Prostate gland (tissue), 2 donors: ENCODE measurements around the gene KRTAP4-11. TPM values are rescaled to one million over a fixed set of nuclear protein-coding genes. Genes with fewer than 3 reads are reported as not detected.

ENCODE experiments used
- DNase-seq: peaks from one replicate; pipeline ENCODE4 v3.0.0-alpha.2; 2019; ENCODE audit warnings: low spot score
- H3K27ac ChIP-seq, 2 donors: fragments of 200-600 bp; sonication (generic); 2 replicates each; pipeline ENCODE4 v1.5.1; 2017 to 2019
- H3K27me3 ChIP-seq: fragments of 200-600 bp; sonication (generic); replicated peaks from 2 replicates; pipeline ENCODE4 v1.5.1; 2019; ENCODE audit not compliant: insufficient read depth
- H3K36me3 ChIP-seq, 2 donors: fragments of 200-600 bp; sonication (generic); 1 replicate in 1 of 2; 2 replicates in 1 of 2; pipeline versions ENCODE4 v1.5.1 to v1.8.1; 2017 to 2019
- H3K4me1 ChIP-seq: fragments of 200-600 bp; sonication (generic); replicated peaks from 2 replicates; pipeline ENCODE4 v1.5.1; 2019
- H3K4me3 ChIP-seq, 2 donors: fragments of 200-600 bp; sonication (generic); 2 replicates each; pipeline ENCODE4 v1.5.1; 2017 to 2019
- H3K9me3 ChIP-seq: fragments of 200-600 bp; sonication (generic); 2 replicates; pipeline ENCODE4 v1.5.1; 2017
- CTCF ChIP-seq, 4 experiments: fragments of 200-600 bp in 2 of 4; fragments of 450-650 bp in 2 of 4; sonication (generic) in 2 of 4; IDR thresholded peaks; 1 replicate in 3 of 4; 2 replicates in 1 of 4; pipeline ENCODE4 v1.5.1; 2016 to 2019; ENCODE audit warnings: antibody characterized with exemption in 4 of 4, mild to moderate bottlenecking in 2 of 4, moderate library complexity in 2 of 4
- POLR2A ChIP-seq: fragments of 450-650 bp; IDR thresholded peaks from one replicate; pipeline ENCODE4 v1.6.1; 2016; ENCODE audit warnings: antibody characterized with exemption, mild to moderate bottlenecking
- POLR2AphosphoS5 ChIP-seq: sonication (generic); formaldehyde crosslinking; IDR thresholded peaks from one replicate; pipeline ENCODE4 v1.6.1; 2017; ENCODE audit warnings: antibody characterized with exemption
- WGBS: methylation state at CpG from one replicate; pipeline ENCODE4 v1.1.5; 2018; 5-methylcytosine and 5-hydroxymethylcytosine counted together
- intact Hi-C: fragments of 100-400 bp; cut with DNase I; formaldehyde crosslinking; loops from one replicate; pipeline ENCODE4 v1.14.2; 2022
- total RNA-seq, 2 donors: library from RNA; depleted of rRNA; stranded (reverse); fragments of >200 nt; gene quantifications; one replicate each; pipeline ENCODE4 v1.1.0, GENCODE V29; 2016

The KRTAP4-11 gene
- total RNA-seq, 2 donors from 2014 or later: not detected

- H3K36me3 ChIP-seq: no peaks in the 10 kb centered on the region
- H3K27ac ChIP-seq: no peak overlapping the region
- no peak overlapping the region for H3K4me3 ChIP-seq
- H3K27me3 ChIP-seq: no peaks in the 10 kb centered on the region
- TF ChIP-seq CTCF (IDR thresholded peaks at IDR 0.05) (no peak), POLR2A (no peak), POLR2AphosphoS5 (no peak)
- intact Hi-C loops: no loop called here
- 45% methylated on average over 4 of the region's 4 CpGs for WGBS
- no peaks in the 10 kb centered on the region for H3K9me3 ChIP-seq
- DNase-seq: no peak
- no peaks in the 10 kb centered on the region for H3K4me1 ChIP-seq
Measured at GRCh38 chr17:41082626-41083025, 35.5 kb downstream of the KRTAP4-11 start.

GRCh38 chr17:41076788-41077187, 41.4 kb downstream of the KRTAP4-11 start:
- Histone ChIP-seq H3K4me3 (no peak overlapping the region), H3K36me3 (no peaks in the 10 kb centered on the region), H3K9me3 (no peaks in the 10 kb centered on the region), H3K27ac (no peak overlapping the region), H3K4me1 (no peaks in the 10 kb centered on the region), H3K27me3 (no peaks in the 10 kb centered on the region)
- no peak for TF ChIP-seq POLR2AphosphoS5
- no peak for TF ChIP-seq CTCF (IDR thresholded peaks at IDR 0.05)
- TF ChIP-seq POLR2A: no peak
- intact Hi-C loops: no loop called here
- DNase-seq: no peak

DNA sequence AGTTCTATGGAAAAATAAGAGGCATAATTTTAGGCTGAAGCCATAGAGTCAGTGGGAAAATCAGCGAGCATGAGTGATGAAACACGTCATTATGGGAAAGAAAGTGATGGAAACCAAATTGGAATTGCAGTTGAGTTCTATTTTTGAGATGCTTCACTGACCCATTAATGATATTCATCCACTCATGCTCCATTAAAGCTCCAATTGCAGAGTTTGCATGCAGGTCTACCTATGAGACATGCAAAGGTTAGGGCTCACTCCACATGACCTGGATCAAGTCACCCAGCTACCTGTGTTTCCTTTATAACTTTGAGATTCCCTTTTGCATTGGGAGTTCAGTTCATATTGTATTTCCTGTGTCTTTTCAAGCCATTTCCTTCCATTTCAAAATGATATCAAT, 44.5 kb downstream of the KRTAP4-11 start:
- TF ChIP-seq POLR2A (no peak), POLR2AphosphoS5 (no peak), CTCF (IDR thresholded peaks at IDR 0.05) (no peak)

GRCh38 chr17:41071606-41072360, 46.4 kb downstream of the KRTAP4-11 start:
- no peak for DNase-seq
- Histone ChIP-seq H3K4me1 (no peaks in the 10 kb centered on the region), H3K36me3 (no peaks in the 10 kb centered on the region), H3K27ac (no peak overlapping the region), H3K4me3 (no peak overlapping the region), H3K9me3 (no peaks in the 10 kb centered on the region), H3K27me3 (no peaks in the 10 kb centered on the region)
- TF ChIP-seq POLR2A (no peak), POLR2AphosphoS5 (no peak), CTCF (IDR thresholded peaks at IDR 0.05) (no peak)
- intact Hi-C loops: no loop called here
- 88% methylated on average over 5 of the region's 5 CpGs for WGBS

More for the DNA sequence above, 44.5 kb downstream of the KRTAP4-11 start:
- 90% methylated on average over 2 of the region's 2 CpGs for WGBS
- no peak overlapping the region for H3K4me3 ChIP-seq
- H3K27ac ChIP-seq: no peak overlapping the region
- DNase-seq: no peak
- H3K9me3 ChIP-seq: no peaks in the 10 kb centered on the region
- H3K27me3 ChIP-seq: no peaks in the 10 kb centered on the region
- no peaks in the 10 kb centered on the region for H3K36me3 ChIP-seq
- H3K4me1 ChIP-seq: no peaks in the 10 kb centered on the region
- intact Hi-C loops: no loop called here

GRCh38 chr17:41069031-41069430, 49.1 kb downstream of the KRTAP4-11 start:
- Histone ChIP-seq H3K27ac (no peak overlapping the region), H3K9me3 (no peaks in the 10 kb centered on the region), H3K27me3 (no peaks in the 10 kb centered on the region), H3K4me1 (no peaks in the 10 kb centered on the region), H3K4me3 (no peak overlapping the region), H3K36me3 (no peaks in the 10 kb centered on the region)
- DNase-seq: no peak
- TF ChIP-seq CTCF (IDR thresholded peaks at IDR 0.05): no peak
- no peak for TF ChIP-seq POLR2AphosphoS5
- TF ChIP-seq POLR2A: no peak
- 89% methylated on average over 3 of the region's 3 CpGs for WGBS
- intact Hi-C loops: no loop called here
